ENCODE data around the gene ACAT2. TPM values are rescaled to one million over a fixed set of nuclear protein-coding genes. Genes with fewer than 3 reads are reported as not detected.

The ACAT2 gene
- polyA plus RNA-seq, 3 donors, result 3.6 to 24.4 (median 19.5) TPM

- Mint-ChIP-seq H3K27ac (no peak overlapping the region), H3K4me3 (no peak overlapping the region), H3K27me3 (ENCODE audit: low read depth in 3 of 3) (no peaks in the 10 kb centered on the region), H3K36me3 (peaks cover 72 to 81% of the 10 kb centered on the region in 2 donors), H3K9me3 (no peaks in the 10 kb centered on the region), H3K4me1 (no peaks in the 10 kb centered on the region)
- no peak overlapping the region for H3K9ac ChIP-seq (ENCODE audit: insufficient read depth, low read length, poor library complexity, severe bottlenecking)
- no peak overlapping the region for H2AFZ ChIP-seq (ENCODE audit: insufficient read depth, low read depth, low read length, poor library complexity, severe bottlenecking)
- no peaks in the 10 kb centered on the region for H3K4me1 ChIP-seq (ENCODE audit: control insufficient read depth in 1 of 2, insufficient read depth in 2 of 2, low read length in 2 of 2)
- H3K9me3 ChIP-seq (replicated peaks in 1 of 2; ENCODE audit: control insufficient read depth in 1 of 2, insufficient read depth in 1 of 2, low read length in 2 of 2), result no peaks in the 10 kb centered on the region
- no peak for TF ChIP-seq CTCF (IDR thresholded peaks at IDR 0.05)
- intact Hi-C loops (cut with micrococcal nuclease), result no loop called here
- peaks cover 63 to 81% of the 10 kb centered on the region in 2 donors for H3K36me3 ChIP-seq (replicated peaks in 1 of 2; ENCODE audit: control insufficient read depth in 1 of 2, insufficient read depth in 2 of 2, low read length in 2 of 2)
- DNase-seq, result no peak
- no CpG with 5 or more reads among the region's 1 CpG for WGBS (ENCODE audit: insufficient coverage)
- peaks cover 16% of the 10 kb centered on the region for H3K79me2 ChIP-seq (ENCODE audit: insufficient read depth, low read length)
- H3K4me2 ChIP-seq (replicated peaks; ENCODE audit: extremely low read depth, low read length, poor library complexity, severe bottlenecking), result no peak overlapping the region
- H3K27ac ChIP-seq (ENCODE audit: low read depth in 1 of 2, low read length in 2 of 2), result no peak overlapping the region
- H3K4me3 ChIP-seq (replicated peaks in 1 of 3; ENCODE audit: low read depth in 2 of 3, low read length in 3 of 3), result no peak overlapping the region
- H4K20me1 ChIP-seq (ENCODE audit: insufficient read depth, low read length), result peaks cover 24% of the 10 kb centered on the region
- no peaks in the 10 kb centered on the region for H3K27me3 ChIP-seq (ENCODE audit: control insufficient read depth in 2 of 2, insufficient read depth in 2 of 2, low read length in 2 of 2)
Observed at GRCh38 chr6:159778131-159778530, 16.3 kb downstream of the ACAT2 start.

GRCh38 chr6:159778542-159779103, 16.8 kb downstream of the ACAT2 start:
- no peak overlapping the region for H3K4me3 ChIP-seq (replicated peaks in 1 of 3; ENCODE audit: low read depth in 2 of 3, low read length in 3 of 3)
- H3K4me1 Mint-ChIP-seq, result no peaks in the 10 kb centered on the region
- intact Hi-C loops (cut with micrococcal nuclease), result no loop called here

More at GRCh38 chr6:159778542-159779103, 16.8 kb downstream of the ACAT2 start:
- H3K9me3 ChIP-seq (replicated peaks in 1 of 2; ENCODE audit: control insufficient read depth in 1 of 2, insufficient read depth in 1 of 2, low read length in 2 of 2), result no peaks in the 10 kb centered on the region
- H3K79me2 ChIP-seq (ENCODE audit: insufficient read depth, low read length), result peaks cover 21% of the 10 kb centered on the region
- no peak overlapping the region for H2AFZ ChIP-seq (ENCODE audit: insufficient read depth, low read depth, low read length, poor library complexity, severe bottlenecking)
- H3K27ac ChIP-seq (ENCODE audit: low read depth in 1 of 2, low read length in 2 of 2), result no peak overlapping the region
- DNase-seq, result no peak
- H4K20me1 ChIP-seq (ENCODE audit: insufficient read depth, low read length), result peaks cover 29% of the 10 kb centered on the region
- no peak overlapping the region for H3K4me2 ChIP-seq (replicated peaks; ENCODE audit: extremely low read depth, low read length, poor library complexity, severe bottlenecking)
- no peaks in the 10 kb centered on the region for H3K9me3 Mint-ChIP-seq
- H3K36me3 ChIP-seq (replicated peaks in 1 of 2; ENCODE audit: control insufficient read depth in 1 of 2, insufficient read depth in 2 of 2, low read length in 2 of 2), result peaks cover 68 to 85% of the 10 kb centered on the region in 2 donors
- H3K4me3 Mint-ChIP-seq, result no peak overlapping the region
- no peaks in the 10 kb centered on the region for H3K27me3 ChIP-seq (ENCODE audit: control insufficient read depth in 2 of 2, insufficient read depth in 2 of 2, low read length in 2 of 2)
- no peaks in the 10 kb centered on the region for H3K27me3 Mint-ChIP-seq (ENCODE audit: low read depth in 3 of 3)
- WGBS (ENCODE audit: insufficient coverage), result no CpG with 5 or more reads among the region's 3 CpGs
- TF ChIP-seq CTCF (IDR thresholded peaks at IDR 0.05), result no peak
- H3K36me3 Mint-ChIP-seq, result peaks cover 72 to 82% of the 10 kb centered on the region in 2 donors
- peak overlapping the region in 1 of 7 donors; percentile 35 for H3K27ac Mint-ChIP-seq
- H3K4me1 ChIP-seq (ENCODE audit: control insufficient read depth in 1 of 2, insufficient read depth in 2 of 2, low read length in 2 of 2), result no peaks in the 10 kb centered on the region
- no peak overlapping the region for H3K9ac ChIP-seq (ENCODE audit: insufficient read depth, low read length, poor library complexity, severe bottlenecking)
